Breast epithelium (tissue), 4 donors: ENCODE data around the gene SLITRK5. TPM values are rescaled to one million over a fixed set of nuclear protein-coding genes. Genes with fewer than 3 reads are reported as not detected.
A peak's percentile ranks its signal among the peaks of the same experiment; 100 is the strongest.

Experiments
- DNase-seq, 2 donors: peaks; one replicate each; pipeline ENCODE4 v3.0.0-alpha.2; 2019; ENCODE audit warnings: low spot score in 2 of 2
- H3K27ac ChIP-seq, 2 donors: fragments of 200-600 bp; sonication (generic) in 1 of 2; one replicate each; pipeline ENCODE4 v1.5.1; 2016 to 2019; ENCODE audit warnings: mild to moderate bottlenecking in 1 of 2
- H3K27me3 ChIP-seq, 2 donors: fragments of 200-600 bp; sonication (generic) in 1 of 2; one replicate each; pipeline versions ENCODE4 v1.5.1 to v1.6.0; 2017 to 2019; ENCODE audit warnings: control low read depth in 1 of 2, mild to moderate bottlenecking in 1 of 2
- H3K36me3 ChIP-seq: fragments of 200-600 bp; one replicate; pipeline ENCODE4 v1.5.1; 2019
- H3K4me1 ChIP-seq, 2 donors: fragments of 200-600 bp; sonication (generic); one replicate each; pipeline ENCODE4 v1.5.1; 2016 to 2019; ENCODE audit warnings: control low read depth in 1 of 2
- H3K4me3 ChIP-seq, 3 donors: fragments of 200-600 bp; sonication (generic); 1 replicate in 2 of 3; 2 replicates in 1 of 3; pipeline ENCODE4 v1.5.1; 2016 to 2019; ENCODE audit warnings: mild to moderate bottlenecking in 3 of 3, moderate library complexity in 2 of 3
- H3K9me3 ChIP-seq, 2 donors: fragments of 200-600 bp; sonication (generic) in 1 of 2; one replicate each; pipeline ENCODE4 v1.5.1; 2016 to 2019; ENCODE audit warnings: control low read depth in 1 of 2
- CTCF ChIP-seq, 3 donors: fragments of 450-650 bp; IDR thresholded peaks; one replicate each; pipeline ENCODE4 v1.5.1; 2016 to 2017; ENCODE audit warnings: antibody characterized with exemption in 3 of 3, mild to moderate bottlenecking in 3 of 3, moderate library complexity in 3 of 3
- POLR2A ChIP-seq: fragments of 450-650 bp; IDR thresholded peaks from one replicate; pipeline ENCODE4 v1.6.1; 2016; ENCODE audit warnings: antibody characterized with exemption, mild to moderate bottlenecking, moderate library complexity
- POLR2AphosphoS5 ChIP-seq, 3 donors: sonication (generic); formaldehyde crosslinking; IDR thresholded peaks; one replicate each; pipeline ENCODE4 v1.6.1; 2017; ENCODE audit warnings: antibody characterized with exemption in 3 of 3
- intact Hi-C: fragments of 100-400 bp; cut with DNase I; formaldehyde crosslinking; loops from one replicate; pipeline ENCODE4 v1.15.1; 2023; ENCODE audit warnings: low total_unique reads
- total RNA-seq, 3 donors: library from RNA; depleted of rRNA; stranded (reverse); fragments of >200 nt; gene quantifications; one replicate each; pipeline ENCODE4 v1.1.0, GENCODE V29; 2016

Gene SLITRK5
- total RNA-seq, 3 donors from 2014 or later = under 0.01 to 0.73 (median 0.66) TPM

GRCh38 chr13:87674247-87674738 is 3.1 kb downstream of the SLITRK5 start:
- no peak for DNase-seq
- Histone ChIP-seq H3K27ac (no peak overlapping the region), H3K9me3 (no peaks in the 10 kb centered on the region), H3K36me3 (no peaks in the 10 kb centered on the region), H3K27me3 (peaks cover 0 to 63% of the 10 kb centered on the region in 2 donors), H3K4me1 (no peaks in the 10 kb centered on the region), H3K4me3 (peak overlapping the region in 2 of 3 donors; percentile 57 to 68)
- intact Hi-C loops = loop anchor here (10.0 kb wide), 1 partner anchor 1121 kb away; no protein-coding TSS in a partner anchor
- TF ChIP-seq POLR2A (no peak), CTCF (IDR thresholded peaks at IDR 0.05) (no peak), POLR2AphosphoS5 (IDR thresholded peaks at IDR 0.05) (no peak)

GRCh38 chr13:87675851-87676250 is 4.7 kb downstream of the SLITRK5 start:
- no peak for DNase-seq
- no peaks in the 10 kb centered on the region for H3K36me3 ChIP-seq
- no peaks in the 10 kb centered on the region for H3K4me1 ChIP-seq
- H3K27ac ChIP-seq = no peak overlapping the region
- peaks cover 0 to 63% of the 10 kb centered on the region in 2 donors for H3K27me3 ChIP-seq
- no peaks in the 10 kb centered on the region for H3K9me3 ChIP-seq
- intact Hi-C loops = loop anchor here (10.0 kb wide), 1 partner anchor 1119 kb away; no protein-coding TSS in a partner anchor
- TF ChIP-seq CTCF (IDR thresholded peaks at IDR 0.05) (no peak), POLR2A (no peak), POLR2AphosphoS5 (IDR thresholded peaks at IDR 0.05) (no peak)
- no peak overlapping the region for H3K4me3 ChIP-seq

GRCh38 chr13:87676254-87677042 is 5.3 kb downstream of the SLITRK5 start:
- no peak for TF ChIP-seq POLR2AphosphoS5 (IDR thresholded peaks at IDR 0.05)
- no peak for TF ChIP-seq CTCF (IDR thresholded peaks at IDR 0.05)
- no peak for TF ChIP-seq POLR2A
- DNase-seq = no peak
- H3K27me3 ChIP-seq = peaks cover 0 to 62% of the 10 kb centered on the region in 2 donors
- H3K9me3 ChIP-seq = no peaks in the 10 kb centered on the region
- no peak overlapping the region for H3K27ac ChIP-seq
- intact Hi-C loops = loop anchor here (10.0 kb wide), 1 partner anchor 1118 kb away; no protein-coding TSS in a partner anchor
- no peaks in the 10 kb centered on the region for H3K36me3 ChIP-seq
- H3K4me1 ChIP-seq = no peaks in the 10 kb centered on the region
- no peak overlapping the region for H3K4me3 ChIP-seq

GRCh38 chr13:87677043-87677495 is 5.9 kb downstream of the SLITRK5 start:
- Histone ChIP-seq H3K36me3 (no peaks in the 10 kb centered on the region), H3K9me3 (no peaks in the 10 kb centered on the region), H3K4me1 (no peaks in the 10 kb centered on the region), H3K27me3 (peaks cover 0 to 56% of the 10 kb centered on the region in 2 donors), H3K4me3 (peak overlapping the region; percentile 32 to 70 (median 50)), H3K27ac (no peak overlapping the region)
- no peak for DNase-seq
- TF ChIP-seq POLR2AphosphoS5 (IDR thresholded peaks at IDR 0.05) = no peak
- TF ChIP-seq POLR2A = no peak
- TF ChIP-seq CTCF (IDR thresholded peaks at IDR 0.05) = no peak
- intact Hi-C loops = loop anchor here (10.0 kb wide), 1 partner anchor 1118 kb away; no protein-coding TSS in a partner anchor
